DOHH2 (cell line): ENCODE measurements around the gene FGF22.

Experiments
- EZH2phosphoT487 ChIP-seq: fragments of 200-600 bp; sonication (generic); IDR thresholded peaks from 2 replicates; pipeline ENCODE4 v1.6.1; 2017; ENCODE audit warnings: borderline replicate concordance, mild to moderate bottlenecking, antibody characterized with exemption, low read length, moderate library complexity, mixed read lengths
- TF ChIP-seq, protein P1 (sequence below): fragments of 200-600 bp; sonication (generic); IDR thresholded peaks from one replicate; pipeline ENCODE4 v1.5.1; 2014; ENCODE audit warnings: antibody characterized with exemption, mild to moderate bottlenecking, low read depth, low read length; ENCODE audit not compliant: poor library complexity, severe bottlenecking

DNA sequence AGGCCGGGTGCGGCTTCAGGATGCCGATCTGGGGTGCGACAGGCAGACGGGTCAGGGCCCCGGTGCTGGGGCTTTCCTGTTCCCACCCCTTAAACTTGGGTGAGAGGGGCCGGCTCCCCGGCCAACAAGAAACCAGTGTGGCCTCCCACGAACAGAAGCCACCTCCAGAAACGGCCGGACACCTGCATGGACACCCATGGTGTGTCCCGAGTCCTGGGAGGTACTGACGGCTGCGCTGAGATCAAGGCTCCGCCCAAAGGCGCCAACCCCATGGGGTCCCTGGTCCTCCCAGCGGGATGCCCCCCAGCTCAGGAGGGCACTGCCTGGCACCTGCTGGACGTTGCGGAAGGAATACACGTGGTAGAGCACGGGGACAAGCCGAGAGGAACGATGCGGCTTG, 17.9 kb upstream of the FGF22 start:
- TF ChIP-seq, protein P1, sequence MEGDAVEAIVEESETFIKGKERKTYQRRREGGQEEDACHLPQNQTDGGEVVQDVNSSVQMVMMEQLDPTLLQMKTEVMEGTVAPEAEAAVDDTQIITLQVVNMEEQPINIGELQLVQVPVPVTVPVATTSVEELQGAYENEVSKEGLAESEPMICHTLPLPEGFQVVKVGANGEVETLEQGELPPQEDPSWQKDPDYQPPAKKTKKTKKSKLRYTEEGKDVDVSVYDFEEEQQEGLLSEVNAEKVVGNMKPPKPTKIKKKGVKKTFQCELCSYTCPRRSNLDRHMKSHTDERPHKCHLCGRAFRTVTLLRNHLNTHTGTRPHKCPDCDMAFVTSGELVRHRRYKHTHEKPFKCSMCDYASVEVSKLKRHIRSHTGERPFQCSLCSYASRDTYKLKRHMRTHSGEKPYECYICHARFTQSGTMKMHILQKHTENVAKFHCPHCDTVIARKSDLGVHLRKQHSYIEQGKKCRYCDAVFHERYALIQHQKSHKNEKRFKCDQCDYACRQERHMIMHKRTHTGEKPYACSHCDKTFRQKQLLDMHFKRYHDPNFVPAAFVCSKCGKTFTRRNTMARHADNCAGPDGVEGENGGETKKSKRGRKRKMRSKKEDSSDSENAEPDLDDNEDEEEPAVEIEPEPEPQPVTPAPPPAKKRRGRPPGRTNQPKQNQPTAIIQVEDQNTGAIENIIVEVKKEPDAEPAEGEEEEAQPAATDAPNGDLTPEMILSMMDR = no peak
- TF ChIP-seq EZH2phosphoT487 = no peak
